Measurements from ENCODE around the gene NBEAL1. TPM values are rescaled to one million over a fixed set of nuclear protein-coding genes. Genes with fewer than 3 reads are reported as not detected.
"Not testable (repeated sequence)": the region's sequence is repeated elsewhere in the genome, so short reads cannot be mapped to it uniquely, and the experiment has no call there.

The NBEAL1 gene
- total and polyA plus RNA-seq, 2 experiments from 2014 or later = 13.3 to 21.8 TPM

DNA sequence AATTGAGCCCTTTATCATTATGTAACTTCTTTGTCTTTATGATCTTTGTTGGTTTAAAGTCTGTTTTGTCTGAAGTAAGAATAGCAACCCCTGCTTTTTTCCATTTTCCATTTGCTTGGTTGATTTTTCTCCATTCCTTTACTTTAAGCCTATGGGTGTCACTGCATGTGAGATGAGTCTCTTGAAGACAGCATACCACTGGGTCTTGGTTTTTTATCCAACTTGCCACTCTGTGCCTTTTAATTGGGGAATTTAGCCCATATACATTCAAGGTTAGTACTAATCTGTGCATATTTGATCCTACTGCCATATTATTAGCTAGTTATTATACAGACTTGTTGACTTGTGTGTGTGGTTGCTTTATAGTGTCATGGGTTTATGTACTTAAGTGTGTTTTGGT lies 89.6 kb downstream of the NBEAL1 start (continued):
- TF ChIP-seq, protein P1, sequence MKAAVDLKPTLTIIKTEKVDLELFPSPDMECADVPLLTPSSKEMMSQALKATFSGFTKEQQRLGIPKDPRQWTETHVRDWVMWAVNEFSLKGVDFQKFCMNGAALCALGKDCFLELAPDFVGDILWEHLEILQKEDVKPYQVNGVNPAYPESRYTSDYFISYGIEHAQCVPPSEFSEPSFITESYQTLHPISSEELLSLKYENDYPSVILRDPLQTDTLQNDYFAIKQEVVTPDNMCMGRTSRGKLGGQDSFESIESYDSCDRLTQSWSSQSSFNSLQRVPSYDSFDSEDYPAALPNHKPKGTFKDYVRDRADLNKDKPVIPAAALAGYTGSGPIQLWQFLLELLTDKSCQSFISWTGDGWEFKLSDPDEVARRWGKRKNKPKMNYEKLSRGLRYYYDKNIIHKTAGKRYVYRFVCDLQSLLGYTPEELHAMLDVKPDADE (IDR thresholded peaks at IDR 0.05) = no peak
- TF ChIP-seq, protein P2, sequence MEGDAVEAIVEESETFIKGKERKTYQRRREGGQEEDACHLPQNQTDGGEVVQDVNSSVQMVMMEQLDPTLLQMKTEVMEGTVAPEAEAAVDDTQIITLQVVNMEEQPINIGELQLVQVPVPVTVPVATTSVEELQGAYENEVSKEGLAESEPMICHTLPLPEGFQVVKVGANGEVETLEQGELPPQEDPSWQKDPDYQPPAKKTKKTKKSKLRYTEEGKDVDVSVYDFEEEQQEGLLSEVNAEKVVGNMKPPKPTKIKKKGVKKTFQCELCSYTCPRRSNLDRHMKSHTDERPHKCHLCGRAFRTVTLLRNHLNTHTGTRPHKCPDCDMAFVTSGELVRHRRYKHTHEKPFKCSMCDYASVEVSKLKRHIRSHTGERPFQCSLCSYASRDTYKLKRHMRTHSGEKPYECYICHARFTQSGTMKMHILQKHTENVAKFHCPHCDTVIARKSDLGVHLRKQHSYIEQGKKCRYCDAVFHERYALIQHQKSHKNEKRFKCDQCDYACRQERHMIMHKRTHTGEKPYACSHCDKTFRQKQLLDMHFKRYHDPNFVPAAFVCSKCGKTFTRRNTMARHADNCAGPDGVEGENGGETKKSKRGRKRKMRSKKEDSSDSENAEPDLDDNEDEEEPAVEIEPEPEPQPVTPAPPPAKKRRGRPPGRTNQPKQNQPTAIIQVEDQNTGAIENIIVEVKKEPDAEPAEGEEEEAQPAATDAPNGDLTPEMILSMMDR (conservative IDR thresholded peaks at IDR 0.05; ENCODE audit: low read depth in 2 of 2) = no peak
- TF ChIP-seq POLR2AphosphoS5 (IDR thresholded peaks at IDR 0.05; ENCODE audit: low read depth) (no peak), ZNF331 (CRISPR knock-in tag; IDR thresholded peaks at IDR 0.05; ENCODE audit: low read depth) (no peak), JUNB (IDR thresholded peaks at IDR 0.05; ENCODE audit: unreplicated experiment) (no peak), EZH2 (IDR thresholded peaks at IDR 0.05; ENCODE audit: low read depth, unreplicated experiment) (no peak)
- TF ChIP-seq, protein P3, sequence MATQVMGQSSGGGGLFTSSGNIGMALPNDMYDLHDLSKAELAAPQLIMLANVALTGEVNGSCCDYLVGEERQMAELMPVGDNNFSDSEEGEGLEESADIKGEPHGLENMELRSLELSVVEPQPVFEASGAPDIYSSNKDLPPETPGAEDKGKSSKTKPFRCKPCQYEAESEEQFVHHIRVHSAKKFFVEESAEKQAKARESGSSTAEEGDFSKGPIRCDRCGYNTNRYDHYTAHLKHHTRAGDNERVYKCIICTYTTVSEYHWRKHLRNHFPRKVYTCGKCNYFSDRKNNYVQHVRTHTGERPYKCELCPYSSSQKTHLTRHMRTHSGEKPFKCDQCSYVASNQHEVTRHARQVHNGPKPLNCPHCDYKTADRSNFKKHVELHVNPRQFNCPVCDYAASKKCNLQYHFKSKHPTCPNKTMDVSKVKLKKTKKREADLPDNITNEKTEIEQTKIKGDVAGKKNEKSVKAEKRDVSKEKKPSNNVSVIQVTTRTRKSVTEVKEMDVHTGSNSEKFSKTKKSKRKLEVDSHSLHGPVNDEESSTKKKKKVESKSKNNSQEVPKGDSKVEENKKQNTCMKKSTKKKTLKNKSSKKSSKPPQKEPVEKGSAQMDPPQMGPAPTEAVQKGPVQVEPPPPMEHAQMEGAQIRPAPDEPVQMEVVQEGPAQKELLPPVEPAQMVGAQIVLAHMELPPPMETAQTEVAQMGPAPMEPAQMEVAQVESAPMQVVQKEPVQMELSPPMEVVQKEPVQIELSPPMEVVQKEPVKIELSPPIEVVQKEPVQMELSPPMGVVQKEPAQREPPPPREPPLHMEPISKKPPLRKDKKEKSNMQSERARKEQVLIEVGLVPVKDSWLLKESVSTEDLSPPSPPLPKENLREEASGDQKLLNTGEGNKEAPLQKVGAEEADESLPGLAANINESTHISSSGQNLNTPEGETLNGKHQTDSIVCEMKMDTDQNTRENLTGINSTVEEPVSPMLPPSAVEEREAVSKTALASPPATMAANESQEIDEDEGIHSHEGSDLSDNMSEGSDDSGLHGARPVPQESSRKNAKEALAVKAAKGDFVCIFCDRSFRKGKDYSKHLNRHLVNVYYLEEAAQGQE (IDR thresholded peaks at IDR 0.05; ENCODE audit: unreplicated experiment) = no peak

DNA sequence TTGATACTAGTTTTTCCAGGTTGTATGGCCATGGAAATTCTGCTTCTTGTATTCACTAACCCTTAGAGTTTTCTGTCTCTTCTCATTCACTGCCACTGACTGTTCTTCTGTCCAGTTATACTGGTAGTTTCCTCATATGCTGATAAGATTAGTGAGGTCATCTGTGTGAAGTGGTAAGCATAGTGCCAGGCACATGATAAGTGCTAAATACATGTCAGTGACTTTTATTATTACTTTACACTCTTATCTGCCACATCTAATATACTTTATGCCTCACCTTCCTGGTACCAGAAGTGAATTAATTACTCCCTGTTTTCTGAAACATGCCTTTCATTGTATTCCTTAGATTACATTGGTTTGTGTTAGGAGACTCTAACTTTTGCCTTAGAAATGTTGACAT lies 91.3 kb downstream of the NBEAL1 start:
- Mint-ChIP-seq H3K27me3 (ENCODE audit: insufficient read depth, low read depth, poor library complexity) (no peaks in the 10 kb centered on the region), H3K4me3 (no peak overlapping the region), H3K36me3 (ENCODE audit: low read depth) (peaks cover 24% of the 10 kb centered on the region), H3K4me1 (no peaks in the 10 kb centered on the region), H3K27ac (no peak overlapping the region), H3K9me3 (peaks cover 13% of the 10 kb centered on the region; the same call in 2 of the 3 replicates)
- ATAC-seq (no peak), DNase-seq (ENCODE audit: low spot score) (no peak)
- no peak overlapping the region for H2AFZ ChIP-seq
- H3K4me3 ChIP-seq = no peak overlapping the region
- no peaks in the 10 kb centered on the region for H3K4me1 ChIP-seq (ENCODE audit: insufficient read depth)
- H3K27me3 ChIP-seq (ENCODE audit: insufficient read depth) = no peaks in the 10 kb centered on the region
- H3K36me3 ChIP-seq (ENCODE audit: insufficient read depth) = peaks cover 9% of the 10 kb centered on the region; the same call in 1 of the 2 replicates
- no peak overlapping the region for H3K4me2 ChIP-seq
- TF ChIP-seq EZH2phosphoT487 (IDR thresholded peaks at IDR 0.05; ENCODE audit: unreplicated experiment) = no peak
- no peaks in the 10 kb centered on the region for H3K9me2 ChIP-seq (ENCODE audit: insufficient read depth)
- H3K27ac ChIP-seq (ENCODE audit: low read depth) = no peak overlapping the region
- H4K20me1 ChIP-seq (replicated peaks; ENCODE audit: insufficient read depth) = no peaks in the 10 kb centered on the region
- no peaks in the 10 kb centered on the region for H3K79me2 ChIP-seq (replicated peaks; ENCODE audit: insufficient read depth)
- no peaks in the 10 kb centered on the region for H3F3A ChIP-seq (replicated peaks; ENCODE audit: low read depth)

DNA sequence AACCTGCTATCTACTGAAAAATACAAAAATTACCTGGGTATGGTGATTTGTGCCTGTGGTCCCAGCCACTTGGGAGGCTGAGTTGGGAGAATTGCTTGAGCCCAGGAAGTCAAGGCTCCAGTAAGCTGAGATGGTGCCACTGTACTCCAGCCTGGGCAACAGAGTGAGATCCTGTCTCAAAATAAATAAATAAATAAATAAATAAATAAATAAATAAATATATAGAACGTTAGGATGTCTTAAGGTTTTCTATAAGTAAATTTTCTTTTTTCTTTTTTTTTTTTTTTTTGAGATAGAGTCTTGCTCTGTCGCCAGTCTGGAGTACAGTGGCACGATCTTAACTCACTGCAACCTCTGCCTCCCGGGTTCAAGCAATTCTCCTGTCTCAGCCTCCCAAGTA lies 95.8 kb downstream of the NBEAL1 start:
- not testable (repeated sequence) for H4K20me1 ChIP-seq (replicated peaks; ENCODE audit: insufficient read depth); H3K4me2 ChIP-seq; H3K36me3 ChIP-seq (ENCODE audit: insufficient read depth); H3K4me1 ChIP-seq (ENCODE audit: insufficient read depth); H3K4me3 ChIP-seq; H3K27ac ChIP-seq (ENCODE audit: low read depth); H2AFZ ChIP-seq; ATAC-seq; H3K9me3 Mint-ChIP-seq; H3K27me3 ChIP-seq (ENCODE audit: insufficient read depth); DNase-seq (ENCODE audit: low spot score); H3F3A ChIP-seq (replicated peaks; ENCODE audit: low read depth); H3K4me1 Mint-ChIP-seq; H3K9me2 ChIP-seq (ENCODE audit: insufficient read depth); H3K79me2 ChIP-seq (replicated peaks; ENCODE audit: insufficient read depth); H3K27me3 Mint-ChIP-seq (ENCODE audit: insufficient read depth, low read depth, poor library complexity); H3K27ac Mint-ChIP-seq; H3K4me3 Mint-ChIP-seq; H3K36me3 Mint-ChIP-seq (ENCODE audit: low read depth)

Measured in GM23338 (cell line).